Stimulated activated CD4-positive, alpha-beta T cell treated with anti-CD3 and anti-CD28 coated beads, TNF-alpha, amount 100 ng/mL, for 48 hours (primary cell): ENCODE data around the gene PLA1A.
"Not testable (repeated sequence)": the region's sequence is repeated elsewhere in the genome, so short reads cannot be mapped to it uniquely, and the experiment has no call there.

Experiments used
- DNase-seq, 3 donors: peaks; one replicate each; pipeline ENCODE4 v3.0.0-alpha.2; 2020; ENCODE audit warnings: low read depth in 3 of 3

The PLA1A gene

DNA sequence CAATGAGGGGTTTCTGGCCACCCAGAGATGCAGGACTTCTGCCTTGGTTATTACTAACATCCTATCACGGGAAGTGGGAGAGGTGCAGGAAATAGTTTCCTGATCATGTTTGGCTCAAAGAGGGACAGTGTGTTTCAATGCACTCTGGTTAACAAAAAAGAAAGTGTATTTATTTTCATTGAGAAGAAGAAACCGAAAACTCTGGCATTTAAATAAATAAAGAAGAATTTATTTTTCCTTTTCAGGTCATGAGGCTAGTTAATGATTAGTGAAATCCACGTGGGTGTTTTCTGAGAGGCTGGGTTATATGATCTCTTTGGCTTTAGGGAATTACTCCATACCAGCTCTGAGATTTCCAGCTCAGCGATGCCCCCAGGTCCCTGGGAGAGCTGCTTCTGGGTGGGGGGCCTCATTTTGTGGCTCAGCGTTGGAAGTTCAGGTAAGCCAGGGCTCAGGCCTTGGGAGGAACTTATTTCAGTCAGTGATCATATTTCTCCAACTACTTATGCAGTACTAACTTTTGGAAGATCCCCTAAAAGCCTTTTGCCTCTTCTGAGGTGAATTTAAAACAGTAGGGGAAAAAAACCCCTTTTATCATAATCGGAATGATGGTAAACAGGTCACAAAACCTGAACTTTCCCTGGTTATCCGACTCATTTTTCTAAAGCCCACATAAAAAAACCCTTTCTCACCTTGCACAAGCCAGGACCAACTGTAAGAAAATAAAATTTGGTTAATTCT, at the start of gene PLA1A:
Gene PLA1A (plus strand): TSS at position 338 of the 741 bp plus-strand sequence. CDS start 29 bp downstream, at position 367.
- no peak for DNase-seq

DNA sequence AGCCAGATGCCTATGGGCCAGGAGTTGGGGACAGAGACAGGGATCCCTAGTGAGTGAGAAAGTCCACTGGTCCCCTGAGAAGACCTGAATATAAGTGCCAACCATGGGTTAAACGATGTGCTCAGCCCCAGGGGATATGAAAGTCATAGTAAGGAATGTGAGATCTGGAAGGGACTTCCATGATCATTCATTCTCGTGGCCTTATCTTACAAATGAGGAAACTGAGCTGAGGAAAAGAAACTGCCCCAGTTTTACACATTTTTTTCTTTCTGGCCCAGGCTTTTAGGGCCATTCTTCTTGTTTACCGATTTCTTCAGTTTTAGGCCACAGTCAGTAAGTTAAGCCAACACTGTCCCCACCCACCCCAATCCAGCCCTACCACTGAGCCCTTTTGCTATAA, 49.3 kb upstream of the PLA1A start:
- DNase-seq = no peak

GRCh38 chr3:119550192-119550910, 47.3 kb upstream of the PLA1A start:
- DNase-seq = no peak

GRCh38 chr3:119551598-119551997, 46.1 kb upstream of the PLA1A start:
- DNase-seq = no peak

GRCh38 chr3:119552928-119553327, 44.8 kb upstream of the PLA1A start:
- not testable (repeated sequence) for DNase-seq

- no peak for DNase-seq
Measured at GRCh38 chr3:119553823-119554415, 43.8 kb upstream of the PLA1A start.

- no peak for DNase-seq
Measured at GRCh38 chr3:119555309-119555735, 42.4 kb upstream of the PLA1A start.

GRCh38 chr3:119555929-119556328, 41.8 kb upstream of the PLA1A start:
- no peak for DNase-seq

- no peak for DNase-seq
Measured at GRCh38 chr3:119557192-119557876, 40.4 kb upstream of the PLA1A start.

- DNase-seq = no peak
Measured at GRCh38 chr3:119557877-119558269, 39.8 kb upstream of the PLA1A start.

- DNase-seq = no peak
Measured at GRCh38 chr3:119558626-119559317, 38.9 kb upstream of the PLA1A start.

DNA sequence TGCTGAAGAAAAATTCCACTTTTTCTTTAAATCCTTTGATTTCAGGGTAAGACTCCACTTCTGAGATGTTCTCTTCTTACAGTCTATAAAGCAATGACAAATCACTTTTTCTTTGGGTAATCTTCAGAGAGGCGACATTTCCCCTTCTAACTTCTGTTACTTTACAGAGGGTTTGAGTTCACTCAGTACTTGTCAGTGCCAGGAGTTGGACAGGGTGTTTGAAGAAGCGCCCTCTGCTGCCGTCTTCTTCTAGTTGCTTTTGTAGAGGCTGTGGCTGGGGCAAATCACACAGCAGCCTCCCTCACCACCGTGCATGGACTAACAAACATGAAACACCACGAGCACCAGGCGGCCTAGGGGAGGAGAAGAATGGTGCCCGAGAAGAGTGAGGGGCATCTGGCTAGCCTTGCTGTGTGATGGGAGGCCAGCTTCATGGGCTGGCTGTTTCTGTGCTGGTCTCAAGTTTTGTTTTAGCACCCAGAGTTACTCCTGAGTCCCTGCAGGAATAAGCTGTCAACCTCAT, 38.2 kb upstream of the PLA1A start, which contains the start of gene CD80:
Gene CD80 (minus strand): TSS at position 174 of the 523 bp plus-strand sequence. CDS start 1,886 bp downstream, outside the sequence.
- peak; percentile 39 to 55 (median 44) for DNase-seq

- no peak for DNase-seq
Measured at GRCh38 chr3:119560160-119560559, 37.5 kb upstream of the PLA1A start.

GRCh38 chr3:119562307-119562961, 35.3 kb upstream of the PLA1A start:
- DNase-seq = peak in 1 of 3 donors; percentile 11

- not testable (repeated sequence) for DNase-seq
Measured at GRCh38 chr3:119563334-119563733, 34.4 kb upstream of the PLA1A start.

- DNase-seq = no peak
Measured at GRCh38 chr3:119569156-119569555, 28.5 kb upstream of the PLA1A start.

DNA sequence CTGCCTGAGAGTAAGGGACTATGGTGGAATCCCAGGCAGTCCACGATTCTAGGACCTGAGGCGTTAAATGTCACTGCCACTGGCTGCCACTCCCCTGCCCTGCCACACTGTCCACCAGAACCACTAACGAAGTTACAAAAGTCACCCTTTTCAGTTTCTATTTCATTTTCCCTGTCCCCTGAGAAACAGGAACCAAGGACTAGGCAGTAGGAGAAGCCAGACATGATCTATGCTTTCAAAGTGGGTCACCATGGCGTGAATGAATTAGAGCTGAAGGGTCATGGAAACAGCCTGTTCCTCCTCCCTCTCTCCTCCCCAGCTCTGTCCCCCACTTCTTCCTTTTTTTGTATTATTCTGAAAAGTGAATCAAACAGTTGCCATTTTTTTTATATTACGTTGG, 27.5 kb upstream of the PLA1A start:
- DNase-seq = no peak

DNA sequence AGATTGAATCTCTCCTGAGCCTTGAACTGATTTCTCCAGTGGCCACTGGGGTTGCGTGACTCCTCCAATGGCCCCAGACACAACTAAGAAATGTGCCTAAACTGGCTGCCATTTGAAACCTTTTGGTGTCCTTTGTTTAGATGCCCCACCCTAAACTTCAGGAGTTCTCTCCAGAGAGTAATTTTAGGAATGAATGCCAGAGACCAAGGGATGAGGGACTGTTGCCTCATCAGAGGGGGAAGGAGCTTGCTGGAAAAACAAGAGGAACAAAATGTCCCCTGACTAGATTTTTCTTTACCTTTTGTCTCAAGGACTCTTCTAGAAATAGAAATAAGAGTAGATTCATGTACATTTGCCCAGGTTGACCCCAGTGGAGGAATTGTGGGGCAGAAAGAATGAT, 26.5 kb upstream of the PLA1A start:
- DNase-seq = no peak

DNA sequence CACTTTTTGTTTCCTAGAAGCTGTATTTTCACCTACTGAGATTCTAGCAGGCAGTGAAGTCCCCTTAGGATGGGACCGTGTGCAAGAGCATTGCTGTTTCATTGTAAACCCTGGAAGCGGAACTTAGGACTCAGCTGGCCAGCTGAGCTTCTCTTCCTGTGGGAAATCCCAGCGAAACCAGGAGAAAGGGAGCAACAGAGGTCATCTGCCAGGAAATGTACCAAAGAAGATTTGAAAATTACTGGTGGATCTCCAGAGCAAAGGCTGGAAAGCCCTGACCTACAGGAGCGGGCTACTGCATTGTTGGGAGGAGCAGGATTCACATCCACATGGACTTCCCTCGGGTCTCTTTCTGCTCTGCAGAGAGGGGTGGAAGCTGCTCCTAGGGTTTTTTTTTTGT, 26.0 kb upstream of the PLA1A start:
- DNase-seq = no peak

DNA sequence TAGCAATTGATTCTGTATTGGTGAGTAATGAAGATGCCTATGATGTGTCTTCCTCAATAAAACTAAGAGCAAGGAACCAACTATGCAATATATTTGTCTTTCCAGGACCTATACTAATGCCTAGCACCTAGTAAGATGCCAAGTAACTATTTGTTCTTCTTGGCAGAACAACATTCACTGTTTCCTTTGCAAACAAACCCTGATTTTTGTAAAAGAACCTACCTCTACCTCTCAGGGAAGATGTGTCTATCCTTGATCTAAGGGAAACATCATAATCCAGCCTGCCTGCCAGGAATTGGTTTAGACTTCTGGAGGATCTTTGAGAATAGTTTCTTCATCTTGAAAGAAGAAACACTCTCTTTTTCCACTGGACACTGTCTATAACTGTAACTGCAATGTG, 22.2 kb upstream of the PLA1A start:
- DNase-seq = no peak
